Gastrocnemius medialis (tissue), 4 donors: ENCODE results near the gene BRI3. TPM values are rescaled to one million over a fixed set of nuclear protein-coding genes. Genes with fewer than 3 reads are reported as not detected.

ENCODE experiments used
- ATAC-seq, 2 donors: fragments of 150-250 bp; one replicate each; pipeline ENCODE4 v1.9.1; 2016
- DNase-seq, 2 donors: peaks; one replicate each; pipeline ENCODE4 v3.0.0-alpha.2; 2019
- H3K27ac ChIP-seq, 4 donors: fragments of 200-600 bp; sonication (generic); 1 replicate in 1 of 4; 2 replicates in 3 of 4; pipeline ENCODE4 v1.5.1; 2016 to 2018; ENCODE audit warnings: mild to moderate bottlenecking in 2 of 4, moderate library complexity in 1 of 4
- H3K27me3 ChIP-seq, 3 donors: fragments of 200-600 bp; sonication (generic) in 2 of 3; 1 replicate in 1 of 3; 2 replicates in 2 of 3; pipeline versions ENCODE4 v1.5.1 to v1.6.0; 2016 to 2019; ENCODE audit warnings: mild to moderate bottlenecking in 1 of 3, moderate library complexity in 1 of 3
- H3K36me3 ChIP-seq, 2 donors: fragments of 200-600 bp; sonication (generic) in 1 of 2; one replicate each; pipeline ENCODE4 v1.5.1; 2017 to 2018
- H3K4me1 ChIP-seq, 2 donors: fragments of 200-600 bp; sonication (generic) in 1 of 2; one replicate each; pipeline ENCODE4 v1.5.1; 2016 to 2017; ENCODE audit warnings: mild to moderate bottlenecking in 2 of 2
- H3K4me3 ChIP-seq, 4 donors: fragments of 200-600 bp; sonication (generic) in 3 of 4; 1 replicate in 1 of 4; 2 replicates in 3 of 4; pipeline ENCODE4 v1.5.1; 2016 to 2019; ENCODE audit warnings: mild to moderate bottlenecking in 2 of 4
- H3K9me3 ChIP-seq, 3 donors: fragments of 200-600 bp; sonication (generic) in 2 of 3; 1 replicate in 1 of 3; 2 replicates in 2 of 3; pipeline ENCODE4 v1.5.1; 2016 to 2019
- CTCF ChIP-seq, 5 experiments: fragments of 450-650 bp in 3 of 5; fragments of 200-600 bp in 2 of 5; sonication (generic) in 2 of 5; IDR thresholded peaks in 4 of 5; conservative IDR thresholded peaks in 1 of 5; 1 replicate in 4 of 5; 2 replicates in 1 of 5; pipeline ENCODE4 v1.5.1; 2016 to 2019; ENCODE audit warnings: antibody characterized with exemption in 5 of 5, mild to moderate bottlenecking in 3 of 5, moderate library complexity in 3 of 5
- POLR2A ChIP-seq, 2 donors: fragments of 450-650 bp; IDR thresholded peaks; one replicate each; pipeline ENCODE4 v1.6.1; 2017; ENCODE audit warnings: antibody characterized with exemption in 2 of 2, mild to moderate bottlenecking in 2 of 2, moderate library complexity in 2 of 2
- in situ Hi-C, 4 donors: fragments of 200-750 bp; cut with MboI; loops; one replicate each; pipeline versions ENCODE4 v1.15.0 to v1.8.0; 2017; ENCODE audit warnings: low sequenced_read_pairs in 4 of 4
- intact Hi-C: fragments of 100-400 bp; cut with DNase I; formaldehyde crosslinking; loops from one replicate; pipeline ENCODE4 v1.15.1; 2023; ENCODE audit warnings: low total_unique reads
- total RNA-seq, 4 donors: library from RNA; depleted of rRNA; stranded (reverse); fragments of >200 nt; gene quantifications; one replicate each; pipeline versions ENCODE4 v1.1.0 to v1.2.3, GENCODE V29; 2016

The BRI3 gene
- total RNA-seq, 4 donors from 2014 or later = 60.5 to 180 (median 114) TPM

GRCh38 chr7:98329100-98329790, 47.8 kb downstream of the BRI3 start:
- no peaks in the 10 kb centered on the region for H3K4me1 ChIP-seq
- H3K4me3 ChIP-seq = peak overlapping the region in 1 of 4 donors; percentile 18
- H3K36me3 ChIP-seq = no peaks in the 10 kb centered on the region
- in situ Hi-C loops (no loop called here), intact Hi-C loops (no loop called here)
- peak overlapping the region; percentile 31 to 75 (median 64) for H3K27ac ChIP-seq
- H3K9me3 ChIP-seq = no peaks in the 10 kb centered on the region
- no peaks in the 10 kb centered on the region for H3K27me3 ChIP-seq
- no peak for TF ChIP-seq POLR2A (IDR thresholded peaks at IDR 0.05)
- no peak for TF ChIP-seq CTCF (IDR thresholded peaks at IDR 0.05 in 4 of 5, conservative IDR thresholded peaks at IDR 0.05 in 1 of 5)
- DNase-seq (no peak), ATAC-seq (peak; percentile 62 to 76)

- Histone ChIP-seq H3K4me3 (no peak overlapping the region), H3K9me3 (no peaks in the 10 kb centered on the region), H3K27me3 (no peaks in the 10 kb centered on the region), H3K4me1 (no peaks in the 10 kb centered on the region), H3K36me3 (no peaks in the 10 kb centered on the region), H3K27ac (peak overlapping the region; percentile 37 to 75 (median 64))
- DNase-seq (no peak), ATAC-seq (no peak)
- intact Hi-C loops (no loop called here), in situ Hi-C loops (no loop called here)
- TF ChIP-seq CTCF (IDR thresholded peaks at IDR 0.05 in 4 of 5, conservative IDR thresholded peaks at IDR 0.05 in 1 of 5) (no peak), POLR2A (IDR thresholded peaks at IDR 0.05) (no peak)
Observed at GRCh38 chr7:98329791-98330373, 48.4 kb downstream of the BRI3 start.

GRCh38 chr7:98330926-98331529, 49.5 kb downstream of the BRI3 start:
- H3K4me1 ChIP-seq = no peaks in the 10 kb centered on the region
- no peaks in the 10 kb centered on the region for H3K9me3 ChIP-seq
- no peak overlapping the region for H3K4me3 ChIP-seq
- peak overlapping the region in 1 of 4 donors; percentile 10 for H3K27ac ChIP-seq
- no peaks in the 10 kb centered on the region for H3K27me3 ChIP-seq
- DNase-seq = no peak
- ATAC-seq = no peak
- intact Hi-C loops (no loop called here), in situ Hi-C loops (no loop called here)
- H3K36me3 ChIP-seq = no peaks in the 10 kb centered on the region
- TF ChIP-seq POLR2A (IDR thresholded peaks at IDR 0.05) (no peak), CTCF (IDR thresholded peaks at IDR 0.05 in 4 of 5, conservative IDR thresholded peaks at IDR 0.05 in 1 of 5) (no peak)

GRCh38 chr7:98334081-98334480, 52.6 kb downstream of the BRI3 start:
- in situ Hi-C loops = no loop called here
- Histone ChIP-seq H3K9me3 (no peaks in the 10 kb centered on the region), H3K4me3 (no peak overlapping the region), H3K27ac (no peak overlapping the region), H3K36me3 (no peaks in the 10 kb centered on the region), H3K27me3 (no peaks in the 10 kb centered on the region), H3K4me1 (no peaks in the 10 kb centered on the region)
- intact Hi-C loops = no loop called here
- no peak for DNase-seq
- TF ChIP-seq POLR2A (IDR thresholded peaks at IDR 0.05) (no peak), CTCF (IDR thresholded peaks at IDR 0.05 in 4 of 5, conservative IDR thresholded peaks at IDR 0.05 in 1 of 5) (no peak)
- no peak for ATAC-seq
